HG03108 (cell line): ENCODE results near the gene PTGFR.

Source experiments
- ATAC-seq: cut with Tn5 transposase; IDR thresholded peaks from one replicate; pipeline ENCODE4 v1.9.1; 2021; ENCODE audit warnings: moderate library complexity; ENCODE audit not compliant: unreplicated experiment

PTGFR gene

GRCh38 chr1:78519446-78519845 lies 28.7 kb downstream of the PTGFR start:
- no peak for ATAC-seq

GRCh38 chr1:78520216-78520615 lies 29.4 kb downstream of the PTGFR start:
- ATAC-seq: no peak

GRCh38 chr1:78520843-78521242 lies 30.1 kb downstream of the PTGFR start:
- no peak for ATAC-seq

GRCh38 chr1:78522136-78522535 lies 31.4 kb downstream of the PTGFR start:
- no peak for ATAC-seq

GRCh38 chr1:78526496-78526895 lies 35.7 kb downstream of the PTGFR start:
- ATAC-seq: no peak

- no peak for ATAC-seq
Observed at GRCh38 chr1:78527706-78528105, 36.9 kb downstream of the PTGFR start.

- ATAC-seq: no peak
Observed at GRCh38 chr1:78533527-78533926, 42.8 kb downstream of the PTGFR start.

GRCh38 chr1:78535286-78535685 lies 44.5 kb downstream of the PTGFR start:
- ATAC-seq: no peak

GRCh38 chr1:78536427-78536826 lies 45.7 kb downstream of the PTGFR start:
- no peak for ATAC-seq

GRCh38 chr1:78540048-78540447 lies 49.3 kb downstream of the PTGFR start:
- ATAC-seq: no peak

- no peak for ATAC-seq
Observed at GRCh38 chr1:78541479-78541878, 50.7 kb downstream of the PTGFR start.

GRCh38 chr1:78543941-78544643 lies 53.3 kb downstream of the PTGFR start:
- ATAC-seq: no peak

GRCh38 chr1:78547081-78547480 lies 56.3 kb downstream of the PTGFR start:
- no peak for ATAC-seq

GRCh38 chr1:78549331-78549730 lies 58.6 kb downstream of the PTGFR start:
- ATAC-seq: no peak

- ATAC-seq: no peak
Observed at GRCh38 chr1:78549891-78550290, 59.1 kb downstream of the PTGFR start.

- no peak for ATAC-seq
Observed at GRCh38 chr1:78553859-78554258, 63.1 kb downstream of the PTGFR start.

- no peak for ATAC-seq
Observed at GRCh38 chr1:78554840-78555239, 64.1 kb downstream of the PTGFR start.

- no peak for ATAC-seq
Observed at GRCh38 chr1:78559680-78560079, 68.9 kb downstream of the PTGFR start.

- ATAC-seq: no peak
Observed at GRCh38 chr1:78560811-78561210, 70.0 kb downstream of the PTGFR start.

GRCh38 chr1:78561856-78562255 lies 71.1 kb downstream of the PTGFR start:
- no peak for ATAC-seq

GRCh38 chr1:78565393-78565792 lies 74.6 kb downstream of the PTGFR start:
- no peak for ATAC-seq

- no peak for ATAC-seq
Observed at GRCh38 chr1:78570539-78570938, 79.8 kb downstream of the PTGFR start.
